Keratinocyte (primary cell): ENCODE measurements around the gene APMAP. TPM values are rescaled to one million over a fixed set of nuclear protein-coding genes. Genes with fewer than 3 reads are reported as not detected.

Experiments used
- DNase-seq: peaks from one replicate; pipeline ENCODE4 v3.0.0-alpha.2; 2011; ENCODE audit warnings: low read depth, missing footprints, low spot score
- FAIRE-seq: peaks from 2 replicates; lab custom pipeline; 2011; peaks lifted over from hg19 to GRCh38; lab: Jason Lieb, UNC
- H2AFZ ChIP-seq: 2 replicates; pipeline ENCODE4 v1.6.0; 2012; ENCODE audit warnings: low read length, control low read depth, inconsistent platforms; ENCODE audit not compliant: control insufficient read depth
- H3K27ac ChIP-seq: 2 replicates; pipeline ENCODE4 v1.5.1; 2011; ENCODE audit warnings: low read length; ENCODE audit not compliant: control insufficient read depth, insufficient read depth
- H3K27me3 ChIP-seq: 3 replicates; pipeline ENCODE4 v1.6.0; 2011; ENCODE audit warnings: low read length; ENCODE audit not compliant: control insufficient read depth, insufficient read depth; ENCODE audit errors: extremely low read depth
- H3K36me3 ChIP-seq, 2 experiments: 2 replicates in 1 of 2; 3 replicates in 1 of 2; pipeline ENCODE4 v1.5.1; 2011; ENCODE audit warnings: low read length in 2 of 2, mild to moderate bottlenecking in 1 of 2; ENCODE audit not compliant: control insufficient read depth in 2 of 2, insufficient read depth in 2 of 2; ENCODE audit errors: extremely low read depth in 1 of 2
- H3K4me1 ChIP-seq: 3 replicates; pipeline ENCODE4 v1.5.1; 2011; ENCODE audit warnings: low read length; ENCODE audit not compliant: control insufficient read depth, insufficient read depth; ENCODE audit errors: extremely low read depth
- H3K4me2 ChIP-seq: 3 replicates; pipeline ENCODE4 v1.6.0; 2011; ENCODE audit warnings: low read depth, low read length; ENCODE audit not compliant: control insufficient read depth, insufficient read depth; ENCODE audit errors: extremely low read depth
- H3K4me3 ChIP-seq, 3 experiments: fragments of 200-600 bp in 1 of 3; sonication (generic) in 1 of 3; 2 replicates in 2 of 3; 3 replicates in 1 of 3; pipeline ENCODE4 v1.5.1; 2011 to 2016; ENCODE audit warnings: low read length in 3 of 3, mild to moderate bottlenecking in 3 of 3, control low read depth in 2 of 3, inconsistent platforms in 1 of 3, low read depth in 1 of 3, mixed read lengths in 1 of 3, mixed run types in 1 of 3, moderate library complexity in 1 of 3; ENCODE audit not compliant: control insufficient read depth in 2 of 3, insufficient read depth in 2 of 3; ENCODE audit errors: extremely low read depth in 1 of 3
- H3K79me2 ChIP-seq: 2 replicates; pipeline ENCODE4 v1.6.0; 2012; ENCODE audit warnings: low read length; ENCODE audit not compliant: control insufficient read depth, insufficient read depth
- H3K9ac ChIP-seq: 3 replicates; pipeline ENCODE4 v1.6.0; 2011; ENCODE audit warnings: low read length; ENCODE audit not compliant: control insufficient read depth, insufficient read depth; ENCODE audit errors: extremely low read depth
- H3K9me1 ChIP-seq: 3 replicates; pipeline ENCODE4 v1.6.0; 2011; ENCODE audit warnings: low read length; ENCODE audit not compliant: control insufficient read depth, insufficient read depth; ENCODE audit errors: extremely low read depth
- H3K9me3 ChIP-seq: 2 replicates; pipeline ENCODE4 v1.5.1; 2012; ENCODE audit warnings: low read depth, low read length; ENCODE audit not compliant: control insufficient read depth
- H4K20me1 ChIP-seq: 3 replicates; pipeline ENCODE4 v1.6.0; 2011; ENCODE audit warnings: low read length; ENCODE audit not compliant: control insufficient read depth, insufficient read depth; ENCODE audit errors: extremely low read depth
- CTCF ChIP-seq, 3 experiments: IDR thresholded peaks in 1 of 3; conservative IDR thresholded peaks in 1 of 3; optimal IDR thresholded peaks in 1 of 3; 2 replicates in 2 of 3; 3 replicates in 1 of 3; pipeline versions ENCODE3 to v1.5.1; 2011; ENCODE audit warnings: low read length in 3 of 3, mild to moderate bottlenecking in 3 of 3, moderate library complexity in 2 of 3, control low read depth in 1 of 3, inconsistent platforms in 1 of 3; ENCODE audit not compliant: insufficient read depth in 2 of 3; ENCODE audit errors: extremely low read depth in 1 of 3
- EZH2 ChIP-seq: IDR thresholded peaks from one replicate; pipeline ENCODE4 v1.6.1; 2012; ENCODE audit warnings: inconsistent platforms, mild to moderate bottlenecking, low read length, moderate library complexity
- dilution Hi-C: fragments of 300-500 bp; cut with MboI; formaldehyde crosslinking; loops from one replicate; pipeline ENCODE4 v1.7.0; 2020; ENCODE audit warnings: low sequenced_read_pairs; ENCODE audit not compliant: extremely low pct_ligation_motif_present
- polyA plus RNA-seq, 5 experiments: library from polyadenylated mRNA; depleted of rRNA in 3 of 5; stranded (reverse) in 3 of 5; stranded (forward) in 1 of 5; unstranded in 1 of 5; fragments of >200 nt; gene quantifications; 1 replicate in 1 of 5; 2 replicates in 3 of 5; 3 replicates in 1 of 5; pipeline versions ENCODE4 v1.2.1 to v1.2.3, GENCODE V29; 2011 to 2012; ENCODE audit warnings: missing spikeins in 2 of 5, low read depth in 1 of 5, low replicate concordance in 1 of 5

The APMAP gene
- polyA plus RNA-seq, 1 donor (not counting 4 experiments of a cell fraction or from before 2014, with no cell fraction given), result 48.9 TPM

GRCh38 chr20:24936526-24937407, 55.8 kb downstream of the APMAP start:
- TF ChIP-seq CTCF (optimal IDR thresholded peaks at IDR 0.05 in 1 of 3, IDR thresholded peaks at IDR 0.05 in 1 of 3, conservative IDR thresholded peaks at IDR 0.05 in 1 of 3; ENCODE audit: extremely low read depth in 1 of 3, insufficient read depth in 2 of 3, low read length in 3 of 3) (no peak), EZH2 (no peak)
- no peak overlapping the region for H3K9ac ChIP-seq
- H3K27me3 ChIP-seq, result no peaks in the 10 kb centered on the region
- no peak overlapping the region for H2AFZ ChIP-seq
- H3K36me3 ChIP-seq, result no peaks in the 10 kb centered on the region
- no peaks in the 10 kb centered on the region for H3K79me2 ChIP-seq
- no peaks in the 10 kb centered on the region for H3K9me3 ChIP-seq
- dilution Hi-C loops, result no loop called here
- no peaks in the 10 kb centered on the region for H4K20me1 ChIP-seq
- H3K4me2 ChIP-seq, result no peak overlapping the region
- peaks cover 2% of the 10 kb centered on the region for H3K4me1 ChIP-seq
- H3K27ac ChIP-seq, result no peak overlapping the region
- H3K9me1 ChIP-seq, result no peaks in the 10 kb centered on the region
- FAIRE-seq (no peak), DNase-seq (no peak)
- H3K4me3 ChIP-seq, result no peak overlapping the region

- H3K4me2 ChIP-seq, result no peak overlapping the region
- dilution Hi-C loops, result no loop called here
- DNase-seq (no peak), FAIRE-seq (no peak)
- no peaks in the 10 kb centered on the region for H3K36me3 ChIP-seq
- TF ChIP-seq EZH2 (no peak), CTCF (optimal IDR thresholded peaks at IDR 0.05 in 1 of 3, IDR thresholded peaks at IDR 0.05 in 1 of 3, conservative IDR thresholded peaks at IDR 0.05 in 1 of 3; ENCODE audit: extremely low read depth in 1 of 3, insufficient read depth in 2 of 3, low read length in 3 of 3) (no peak)
- H3K9ac ChIP-seq, result no peak overlapping the region
- H3K9me3 ChIP-seq, result no peaks in the 10 kb centered on the region
- H2AFZ ChIP-seq, result no peak overlapping the region
- peaks cover 10% of the 10 kb centered on the region for H3K4me1 ChIP-seq
- no peaks in the 10 kb centered on the region for H3K27me3 ChIP-seq
- no peak overlapping the region for H3K4me3 ChIP-seq
- H4K20me1 ChIP-seq, result no peaks in the 10 kb centered on the region
- H3K79me2 ChIP-seq, result no peaks in the 10 kb centered on the region
- H3K9me1 ChIP-seq, result no peaks in the 10 kb centered on the region
- H3K27ac ChIP-seq, result no peak overlapping the region
These were observed 56.6 kb downstream of the APMAP start for GRCh38 chr20:24935766-24936525.
